H1 (cell line): ENCODE measurements around the gene RAB30. TPM values are rescaled to one million over a fixed set of nuclear protein-coding genes. Genes with fewer than 3 reads are reported as not detected.

Source experiments
- CTCF ChIA-PET: fragments of 300-600 bp; sonication (Branson Sonifier 250); formaldehyde crosslinking; loops from one replicate; lab custom pipeline; 2021; ENCODE audit not compliant: partially characterized antibody; lab: Charles Lee
- POLR2A ChIA-PET: fragments of 300-600 bp; sonication (Branson Sonifier 250); formaldehyde crosslinking; loops from one replicate; lab custom pipeline; 2021; ENCODE audit warnings: inconsistent platforms; ENCODE audit not compliant: partially characterized antibody; lab: Charles Lee
- DNase-seq, 2 experiments: peaks; one replicate each; pipeline versions ENCODE4 v3.0.0 to v3.0.0-alpha.2; 2010 to 2022; ENCODE audit warnings: low spot score in 2 of 2, low read depth in 1 of 2, mixed read lengths in 1 of 2
- FAIRE-seq: peaks from 2 replicates; lab custom pipeline; 2011; peaks lifted over from hg19 to GRCh38; lab: Jason Lieb, UNC
- H2AFZ ChIP-seq: 2 replicates; pipeline ENCODE4 v1.8.1; 2012; ENCODE audit warnings: low read length, inconsistent platforms
- H2AK5ac ChIP-seq: 2 replicates; pipeline ENCODE4 v1.6.1; 2013; ENCODE audit warnings: low read depth, low read length
- H2BK120ac ChIP-seq: replicated peaks from 2 replicates; pipeline ENCODE3; 2013; ENCODE audit warnings: low read depth, low read length, inconsistent platforms
- H2BK12ac ChIP-seq: 2 replicates; pipeline ENCODE4 v1.6.1; 2013; ENCODE audit warnings: low read depth, low read length
- H2BK15ac ChIP-seq: 2 replicates; pipeline ENCODE4 v1.6.1; 2013; ENCODE audit warnings: low read length
- H2BK20ac ChIP-seq: 2 replicates; pipeline ENCODE4 v1.6.1; 2013; ENCODE audit warnings: low read length
- H2BK5ac ChIP-seq: 2 replicates; pipeline ENCODE4 v1.6.1; 2013; ENCODE audit warnings: low read depth, low read length
- H3K14ac ChIP-seq: 2 replicates; pipeline ENCODE4 v1.6.1; 2013; ENCODE audit warnings: inconsistent platforms; ENCODE audit not compliant: insufficient read length
- H3K18ac ChIP-seq: 2 replicates; pipeline ENCODE4 v1.6.1; 2013; ENCODE audit warnings: low read length; ENCODE audit errors: extremely low read depth
- H3K23ac ChIP-seq: 2 replicates; pipeline ENCODE4 v1.6.1; 2013; ENCODE audit warnings: inconsistent platforms; ENCODE audit not compliant: insufficient read length
- H3K23me2 ChIP-seq: 2 replicates; pipeline ENCODE4 v1.6.1; 2013; ENCODE audit warnings: low read depth, low read length
- H3K27ac ChIP-seq: 2 replicates; pipeline ENCODE4 v1.6.1; 2011; ENCODE audit warnings: low read depth, low read length, inconsistent platforms
- H3K27me3 ChIP-seq, 4 experiments: replicated peaks in 1 of 4; 1 replicate in 1 of 4; 2 replicates in 3 of 4; pipeline versions ENCODE4 v1.6.1 to v1.8.1; 2011 to 2013; ENCODE audit warnings: low read length in 3 of 4, mild to moderate bottlenecking in 3 of 4, inconsistent platforms in 2 of 4, mixed read lengths in 2 of 4, moderate library complexity in 1 of 4; ENCODE audit not compliant: control insufficient read depth in 3 of 4, insufficient read depth in 3 of 4; ENCODE audit errors: extremely low read depth in 1 of 4
- H3K36me3 ChIP-seq, 4 experiments: 2 replicates each; pipeline versions ENCODE4 v1.6.1 to v1.8.1; 2011 to 2013; ENCODE audit warnings: mild to moderate bottlenecking in 4 of 4, low read length in 3 of 4, moderate library complexity in 2 of 4, control low read depth in 1 of 4, inconsistent platforms in 1 of 4; ENCODE audit not compliant: insufficient read depth in 4 of 4, control insufficient read depth in 2 of 4
- H3K4ac ChIP-seq: replicated peaks from 2 replicates; pipeline ENCODE3; 2013; ENCODE audit warnings: low read length, low read depth, mixed read lengths, inconsistent platforms; ENCODE audit not compliant: insufficient read length
- H3K4me1 ChIP-seq, 4 experiments: replicated peaks in 1 of 4; 1 replicate in 1 of 4; 2 replicates in 3 of 4; pipeline versions ENCODE4 v1.6.1 to v1.8.1; 2011 to 2013; ENCODE audit warnings: low read length in 3 of 4, inconsistent platforms in 2 of 4, mixed read lengths in 1 of 4; ENCODE audit not compliant: insufficient read depth in 4 of 4, control insufficient read depth in 3 of 4
- H3K4me2 ChIP-seq, 2 experiments: 2 replicates each; pipeline versions ENCODE4 v1.6.1 to v1.8.1; 2011 to 2013; ENCODE audit warnings: low read depth in 2 of 2, low read length in 2 of 2, control low read depth in 1 of 2, inconsistent platforms in 1 of 2, mild to moderate bottlenecking in 1 of 2; ENCODE audit not compliant: insufficient read depth in 1 of 2
- H3K4me3 ChIP-seq, 4 experiments: fragments of 200-600, 300-600 bp in 1 of 4; sonication (generic), shearing (Covaris generic), sonication (Bioruptor Twin) in 1 of 4; 2 replicates each; pipeline versions ENCODE4 v1.5.1 to v1.8.1; 2011 to 2016; ENCODE audit warnings: low read length in 4 of 4, low read depth in 3 of 4, control low read depth in 2 of 4, inconsistent platforms in 2 of 4, mild to moderate bottlenecking in 2 of 4, mixed read lengths in 1 of 4, moderate library complexity in 1 of 4; ENCODE audit not compliant: insufficient read depth in 2 of 4; ENCODE audit errors: extremely low read depth in 1 of 4
- H3K56ac ChIP-seq: replicated peaks from 2 replicates; pipeline ENCODE3; 2013; ENCODE audit warnings: low read depth, mild to moderate bottlenecking, mixed read lengths, low read length, inconsistent platforms; ENCODE audit not compliant: insufficient read length
- H3K79me1 ChIP-seq: 2 replicates; pipeline ENCODE4 v1.6.1; 2013; ENCODE audit warnings: low read depth, low read length, control low read depth
- H3K79me2 ChIP-seq, 2 experiments: 2 replicates each; pipeline versions ENCODE4 v1.6.1 to v1.8.1; 2012 to 2013; ENCODE audit warnings: low read length in 2 of 2, mild to moderate bottlenecking in 2 of 2, inconsistent platforms in 1 of 2; ENCODE audit not compliant: insufficient read depth in 2 of 2, control insufficient read depth in 1 of 2
- H3K9ac ChIP-seq, 4 experiments: replicated peaks in 1 of 4; 1 replicate in 1 of 4; 2 replicates in 3 of 4; pipeline versions ENCODE4 v1.6.1 to v1.8.1; 2011 to 2013; ENCODE audit warnings: low read depth in 3 of 4, low read length in 3 of 4, control low read depth in 2 of 4, mild to moderate bottlenecking in 2 of 4, moderate library complexity in 2 of 4, inconsistent platforms in 1 of 4; ENCODE audit errors: extremely low read depth in 1 of 4
- H3K9me3 ChIP-seq, 2 experiments: 2 replicates each; pipeline versions ENCODE4 v1.6.1 to v1.8.1; 2012 to 2013; ENCODE audit warnings: mild to moderate bottlenecking in 2 of 2, moderate library complexity in 2 of 2, control low read depth in 1 of 2, inconsistent platforms in 1 of 2, low read depth in 1 of 2, low read length in 1 of 2, mixed read lengths in 1 of 2; ENCODE audit not compliant: insufficient read depth in 2 of 2
- H4K20me1 ChIP-seq, 2 experiments: replicated peaks in 1 of 2; 2 replicates each; pipeline versions ENCODE3 to v1.8.1; 2011 to 2013; ENCODE audit warnings: inconsistent platforms in 2 of 2, low read length in 2 of 2, mild to moderate bottlenecking in 1 of 2; ENCODE audit not compliant: insufficient read depth in 2 of 2, control insufficient read depth in 1 of 2
- H4K5ac ChIP-seq: 2 replicates; pipeline ENCODE4 v1.6.1; 2013; ENCODE audit warnings: low read length, low read depth, mixed read lengths, inconsistent platforms; ENCODE audit not compliant: insufficient read length
- H4K8ac ChIP-seq: 2 replicates; pipeline ENCODE4 v1.8.0; 2013; ENCODE audit warnings: mild to moderate bottlenecking, moderate library complexity, low read length, inconsistent platforms; ENCODE audit not compliant: insufficient read depth; ENCODE audit errors: extremely low read depth
- H4K91ac ChIP-seq: replicated peaks from 2 replicates; pipeline ENCODE3; 2013; ENCODE audit warnings: low read length, mixed read lengths, inconsistent platforms; ENCODE audit not compliant: insufficient read length
- CHD1 ChIP-seq: IDR thresholded peaks from 2 replicates; pipeline ENCODE4 v1.6.1; 2012; ENCODE audit warnings: low read depth, low read length, improper control_type of control experiment
- CTCF ChIP-seq, 3 experiments: IDR thresholded peaks; 1 replicate in 2 of 3; 2 replicates in 1 of 3; pipeline versions ENCODE4 v1.5.1 to v1.6.1; 2011; ENCODE audit warnings: low read length in 3 of 3, mild to moderate bottlenecking in 3 of 3, inconsistent platforms in 2 of 3, low read depth in 1 of 3, moderate library complexity in 1 of 3; ENCODE audit not compliant: insufficient read depth in 1 of 3; ENCODE audit errors: control extremely low read depth in 1 of 3
- WGBS, 2 experiments: shearing (Covaris generic) in 1 of 2; methylation state at CpG; one replicate each; pipeline versions ENCODE4 v1.1.6 to v1.1.7; 2013 to 2015; ENCODE audit warnings: low lambda C conversion rate in 2 of 2, mixed read lengths in 2 of 2, inconsistent platforms in 1 of 2, low coverage in 1 of 2, missing lambda C conversion rate in 1 of 2; ENCODE audit not compliant: insufficient replicate concordance in 2 of 2, insufficient coverage in 1 of 2, insufficient read length in 1 of 2; ENCODE audit errors: extremely low coverage in 1 of 2, missing lambda C conversion rate in 1 of 2; 5-methylcytosine and 5-hydroxymethylcytosine counted together
- polyA plus RNA-seq, 7 experiments: library from polyadenylated mRNA; depleted of rRNA in 3 of 7; stranded (reverse) in 5 of 7; unstranded in 2 of 7; fragments of >200 nt in 5 of 7; fragments of 200-250 nt in 2 of 7; gene quantifications; 1 replicate in 5 of 7; 2 replicates in 1 of 7; 4 replicates in 1 of 7; pipeline versions ENCODE4 v1.2.1 to v1.2.3, GENCODE V29; 2011 to 2013; ENCODE audit warnings: missing spikeins in 2 of 7, mixed read lengths in 2 of 7
- total RNA-seq: library from RNA; stranded (reverse); fragmentation: NEBNext Ultra II Directional; extraction: Animal tissue kit (Norgen Biotek cat#: 25700); gene quantifications from 2 replicates; pipeline ENCODE4 v1.2.1, GENCODE V29; 2021

Gene RAB30
- total and polyA plus RNA-seq, 2 of the 8 experiments (the other 6 are each of a cell fraction or from before 2014, with no cell fraction given): 1.6 to 11.7 TPM

- H3K4me1 ChIP-seq: no peaks in the 10 kb centered on the region
- H3K79me1 ChIP-seq: no peaks in the 10 kb centered on the region
- no peak for DNase-seq
- no peak for FAIRE-seq
- no peak overlapping the region for H4K5ac ChIP-seq
- H3K56ac ChIP-seq: no peak overlapping the region
- no peak overlapping the region for H3K23ac ChIP-seq
- no peak overlapping the region for H4K8ac ChIP-seq
- no peak overlapping the region for H2BK20ac ChIP-seq
- CTCF ChIA-PET: no interaction called here
- H3K9me3 ChIP-seq: no peaks in the 10 kb centered on the region
- no peak overlapping the region for H2BK15ac ChIP-seq
- no peak overlapping the region for H2AFZ ChIP-seq
- no peak overlapping the region for H3K4me2 ChIP-seq
- POLR2A ChIA-PET: no interaction called here
- no peaks in the 10 kb centered on the region for H3K27me3 ChIP-seq
- no peak overlapping the region; a peak in 1 of 7 replicates for H3K9ac ChIP-seq
- no peak overlapping the region for H2BK120ac ChIP-seq
- no peaks in the 10 kb centered on the region for H3K79me2 ChIP-seq
- H3K14ac ChIP-seq: no peak overlapping the region
- 91% methylated on average over 3 of the region's 3 CpGs; no CpG with 5 or more reads in 1 of the 2 experiments for WGBS, 2 experiments
- H3K23me2 ChIP-seq: no peaks in the 10 kb centered on the region
- H3K4ac ChIP-seq: no peak overlapping the region
- H4K91ac ChIP-seq: no peak overlapping the region
- H2BK5ac ChIP-seq: no peak overlapping the region
- H2AK5ac ChIP-seq: no peak overlapping the region
- no peak overlapping the region for H3K27ac ChIP-seq
- no peak overlapping the region for H3K18ac ChIP-seq
- no peak overlapping the region for H2BK12ac ChIP-seq
- H4K20me1 ChIP-seq: no peaks in the 10 kb centered on the region
- H3K36me3 ChIP-seq: no peaks in the 10 kb centered on the region
- H3K4me3 ChIP-seq: no peak overlapping the region
- no peak for TF ChIP-seq CTCF (IDR thresholded peaks at IDR 0.05; ENCODE audit: control extremely low read depth in 1 of 3, insufficient read depth in 1 of 3, low read depth in 1 of 3, low read length in 3 of 3)
- no peak for TF ChIP-seq CHD1
These were observed 47.5 kb upstream of the RAB30 start for GRCh38 chr11:83119216-83119615.
